IPS-18c (cell line): ENCODE data around the gene RAP1GAP.
"Not testable (repeated sequence)": the region's sequence is repeated elsewhere in the genome, so short reads cannot be mapped to it uniquely, and the experiment has no call there.

Experiments used
- H3K4me3 ChIP-seq: 2 replicates; pipeline ENCODE4 v1.7.0; 2013; ENCODE audit warnings: low read depth, mild to moderate bottlenecking, low read length, moderate library complexity; ENCODE audit not compliant: insufficient read depth
- H3K9me3 ChIP-seq: one replicate; pipeline ENCODE4 v1.6.1; 2013; ENCODE audit warnings: mild to moderate bottlenecking, low read length, moderate library complexity; ENCODE audit not compliant: control insufficient read depth, insufficient read depth

Gene RAP1GAP

DNA sequence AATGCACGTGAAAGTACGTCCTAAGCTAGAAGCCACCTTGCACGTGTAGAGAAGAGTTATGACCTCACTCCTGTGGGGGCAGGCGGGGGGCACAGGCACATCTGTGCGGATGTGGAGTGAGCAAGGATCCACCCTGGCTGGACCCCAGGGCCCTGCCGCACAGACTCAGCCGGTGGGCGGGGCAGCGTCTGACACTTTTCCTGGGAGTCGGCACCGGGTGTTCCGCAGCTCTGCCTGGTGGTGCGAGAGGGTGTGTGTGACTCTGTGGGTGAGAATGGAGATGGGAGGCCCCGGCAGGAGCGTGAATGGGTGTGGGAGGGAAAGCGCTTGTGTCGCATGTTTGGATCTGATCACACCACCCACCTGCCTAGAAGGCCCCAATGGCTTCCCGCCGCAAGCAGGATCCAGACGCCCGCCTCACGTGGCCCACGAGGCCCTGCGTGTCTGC is 29.5 kb downstream of the RAP1GAP start:
- Histone ChIP-seq H3K9me3 (no peaks in the 10 kb centered on the region), H3K4me3 (no peak overlapping the region)

DNA sequence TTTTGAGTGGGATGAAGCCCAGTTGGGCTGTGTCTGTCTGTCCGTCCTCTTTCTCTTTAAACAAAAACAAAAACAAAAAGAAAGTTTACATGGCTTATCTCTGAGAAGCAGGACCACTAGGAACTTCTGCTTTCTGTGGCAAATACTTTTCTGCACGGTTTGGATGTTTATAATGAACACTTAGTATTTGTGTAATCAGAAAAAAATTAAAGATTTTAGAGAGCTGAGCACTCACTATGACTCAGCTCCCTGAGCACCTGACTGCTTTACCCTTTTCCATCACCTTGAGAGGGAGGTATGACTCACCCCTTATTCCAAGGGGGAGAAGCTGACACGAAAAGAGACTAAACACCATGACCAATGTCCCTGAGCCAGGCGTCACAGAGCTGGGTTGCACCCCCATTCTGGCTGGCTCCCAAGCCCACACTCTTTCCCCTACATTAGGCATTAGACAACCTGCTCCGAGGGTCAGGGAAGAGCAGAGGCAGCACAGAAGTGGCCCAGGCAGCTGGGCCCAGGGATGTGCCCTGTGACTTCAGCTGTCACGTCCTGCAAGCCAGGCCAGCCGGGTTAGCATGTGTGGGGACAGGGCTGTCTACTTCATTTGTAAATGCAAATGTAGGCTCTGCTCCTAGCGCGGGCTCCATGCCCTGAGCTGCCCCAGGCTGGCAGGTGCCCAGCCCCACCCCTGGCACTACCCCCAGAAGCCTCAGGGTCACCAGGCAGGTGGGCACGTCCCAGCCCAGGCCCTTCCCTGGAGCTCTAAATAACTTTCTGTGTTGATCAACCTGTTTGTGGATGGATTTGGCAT is 30.4 kb downstream of the RAP1GAP start:
- Histone ChIP-seq H3K4me3 (no peak overlapping the region), H3K9me3 (no peaks in the 10 kb centered on the region)

DNA sequence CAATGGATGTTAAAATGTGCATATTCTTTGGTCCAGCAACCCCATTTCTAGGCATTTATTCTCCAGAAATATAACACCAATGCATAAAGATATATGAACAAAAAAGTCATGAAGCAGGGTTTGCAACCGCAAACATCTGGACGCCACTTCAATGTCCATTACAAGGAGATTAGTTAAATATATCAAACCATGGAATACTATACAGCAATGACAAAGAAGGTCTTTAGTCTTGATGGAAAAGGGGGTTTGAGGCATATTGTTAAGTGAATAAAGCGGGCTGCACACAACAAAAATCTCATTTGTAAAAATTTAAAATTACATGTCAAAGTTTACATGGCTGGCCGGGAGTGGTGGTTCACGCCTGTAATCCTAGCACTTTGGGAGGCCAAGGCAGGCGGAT is 31.6 kb downstream of the RAP1GAP start:
- no peaks in the 10 kb centered on the region for H3K9me3 ChIP-seq
- H3K4me3 ChIP-seq: no peak overlapping the region

DNA sequence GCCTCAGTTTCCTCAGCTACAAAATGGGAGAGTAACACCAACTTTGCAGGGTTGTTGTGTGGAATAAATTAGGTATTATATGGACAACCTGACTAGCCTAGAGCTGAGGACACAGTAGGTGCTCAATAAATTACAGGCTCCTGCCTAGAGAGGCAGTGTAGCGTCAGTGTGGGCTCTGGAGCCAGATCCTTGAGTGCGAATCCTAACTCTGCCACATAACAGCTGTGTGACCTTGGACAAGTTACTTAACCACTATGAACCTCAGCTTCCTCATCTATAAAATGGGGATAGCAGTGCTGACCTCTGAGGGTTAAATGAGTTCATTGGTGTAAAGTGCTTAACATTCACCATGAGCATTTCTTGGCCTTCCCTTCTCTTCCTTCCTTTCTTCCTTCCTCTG is 33.1 kb downstream of the RAP1GAP start:
- H3K4me3 ChIP-seq: no peak overlapping the region
- H3K9me3 ChIP-seq: no peaks in the 10 kb centered on the region

DNA sequence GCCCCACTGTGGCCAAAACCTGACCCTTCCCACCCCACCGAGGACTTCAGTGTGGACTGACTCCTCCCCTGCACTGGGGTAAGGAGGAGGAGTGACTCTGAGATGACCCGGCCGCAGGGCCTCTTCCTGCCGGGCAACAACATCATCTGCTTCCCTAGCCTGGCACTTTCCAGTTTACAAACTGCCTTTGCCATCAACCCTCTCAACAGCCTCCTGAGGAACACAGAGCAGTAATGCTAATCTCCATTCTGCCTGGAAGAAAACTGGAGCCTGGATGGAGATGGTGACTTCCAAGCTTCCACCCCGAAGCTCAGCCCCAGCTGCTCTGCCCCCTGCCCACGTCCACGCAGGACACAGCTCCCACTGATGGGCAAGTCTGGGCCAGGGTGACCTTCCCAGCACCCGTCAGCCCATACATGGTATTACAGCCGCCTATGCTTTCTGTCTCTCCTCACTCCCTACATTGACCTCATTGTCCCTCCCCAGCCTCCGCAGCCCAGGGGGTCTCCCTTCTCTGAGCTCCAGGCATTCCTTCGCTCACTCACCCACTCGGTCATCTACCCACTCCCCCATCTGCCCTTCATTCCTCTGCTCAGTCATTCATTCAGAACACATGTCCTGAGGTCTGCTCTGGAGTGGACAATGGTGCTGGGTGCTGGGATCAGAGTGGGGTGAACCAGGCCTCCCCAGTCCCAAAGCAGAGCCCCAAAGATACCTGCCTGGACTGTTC is 34.2 kb downstream of the RAP1GAP start:
- Histone ChIP-seq H3K4me3 (no peak overlapping the region), H3K9me3 (no peaks in the 10 kb centered on the region)

DNA sequence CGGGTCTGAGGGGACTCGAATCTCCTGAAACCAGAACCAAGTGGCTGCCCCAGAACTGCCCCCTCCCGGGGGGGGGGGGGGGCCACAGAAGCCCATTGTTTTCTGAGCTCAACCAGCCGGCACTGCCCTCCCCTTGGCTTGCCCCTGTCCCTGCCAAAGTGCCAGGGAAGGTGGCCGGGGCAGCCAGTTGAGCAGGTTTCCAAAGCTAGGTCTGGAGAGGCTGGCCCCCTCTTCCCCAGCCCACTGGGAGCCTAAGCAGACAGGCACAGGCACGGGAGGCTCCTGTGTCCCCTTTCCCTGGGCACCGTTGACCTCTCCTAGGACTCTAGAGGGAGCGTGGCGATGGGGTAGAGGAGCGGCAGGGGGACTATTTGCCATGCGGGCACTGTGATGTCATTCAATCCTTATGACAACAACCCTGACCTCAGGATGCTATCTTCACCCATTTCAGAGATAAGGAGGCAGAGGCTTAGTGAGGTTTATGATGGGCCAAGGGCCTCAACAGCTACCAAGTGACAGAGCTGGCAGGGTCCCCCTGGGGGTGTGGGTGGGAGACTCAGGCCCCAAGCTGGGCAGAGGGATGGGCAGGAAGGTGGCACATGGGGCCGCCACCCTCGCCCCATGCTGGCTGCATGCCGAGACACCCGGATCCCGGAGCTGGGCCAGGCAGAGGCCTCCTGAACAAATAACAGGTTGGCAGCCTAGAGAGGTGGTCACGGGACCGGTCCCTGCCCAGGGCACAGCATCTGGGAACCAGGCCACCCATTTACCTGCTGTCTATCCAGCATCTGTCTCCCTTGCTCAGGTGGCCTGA is 35.0 kb downstream of the RAP1GAP start:
- Histone ChIP-seq H3K4me3 (no peak overlapping the region), H3K9me3 (no peaks in the 10 kb centered on the region)

DNA sequence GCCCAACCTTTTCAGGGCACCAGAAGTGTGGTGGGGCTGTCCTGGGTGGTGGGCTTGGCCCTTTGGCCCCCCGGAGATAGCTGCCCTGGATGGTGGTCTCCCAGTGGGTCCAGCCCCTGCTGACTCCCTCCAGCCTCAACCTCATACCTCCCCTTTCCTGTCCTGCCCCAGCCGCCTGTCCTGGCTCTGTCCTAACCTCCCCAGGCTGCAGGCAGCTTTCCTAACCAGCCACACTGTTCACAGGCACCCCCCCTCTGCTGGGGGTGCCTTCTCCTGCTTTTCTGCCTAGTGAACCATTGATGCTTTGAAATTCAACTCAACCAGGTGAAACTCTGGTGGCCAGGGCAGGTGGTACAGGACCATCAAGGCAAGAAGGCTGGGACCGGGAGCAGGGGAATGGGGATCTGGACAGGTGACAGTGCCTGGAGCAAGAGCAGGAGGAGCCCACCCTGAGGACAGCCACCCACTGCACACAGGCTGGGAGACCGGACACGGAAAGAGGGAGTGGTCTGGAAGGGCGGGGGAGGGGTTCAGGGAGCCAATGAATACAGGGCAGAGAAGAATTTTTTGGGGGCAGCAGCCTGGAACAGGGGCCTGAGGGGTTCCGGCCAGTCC is 35.9 kb downstream of the RAP1GAP start:
- Histone ChIP-seq H3K4me3 (no peak overlapping the region), H3K9me3 (no peaks in the 10 kb centered on the region)

DNA sequence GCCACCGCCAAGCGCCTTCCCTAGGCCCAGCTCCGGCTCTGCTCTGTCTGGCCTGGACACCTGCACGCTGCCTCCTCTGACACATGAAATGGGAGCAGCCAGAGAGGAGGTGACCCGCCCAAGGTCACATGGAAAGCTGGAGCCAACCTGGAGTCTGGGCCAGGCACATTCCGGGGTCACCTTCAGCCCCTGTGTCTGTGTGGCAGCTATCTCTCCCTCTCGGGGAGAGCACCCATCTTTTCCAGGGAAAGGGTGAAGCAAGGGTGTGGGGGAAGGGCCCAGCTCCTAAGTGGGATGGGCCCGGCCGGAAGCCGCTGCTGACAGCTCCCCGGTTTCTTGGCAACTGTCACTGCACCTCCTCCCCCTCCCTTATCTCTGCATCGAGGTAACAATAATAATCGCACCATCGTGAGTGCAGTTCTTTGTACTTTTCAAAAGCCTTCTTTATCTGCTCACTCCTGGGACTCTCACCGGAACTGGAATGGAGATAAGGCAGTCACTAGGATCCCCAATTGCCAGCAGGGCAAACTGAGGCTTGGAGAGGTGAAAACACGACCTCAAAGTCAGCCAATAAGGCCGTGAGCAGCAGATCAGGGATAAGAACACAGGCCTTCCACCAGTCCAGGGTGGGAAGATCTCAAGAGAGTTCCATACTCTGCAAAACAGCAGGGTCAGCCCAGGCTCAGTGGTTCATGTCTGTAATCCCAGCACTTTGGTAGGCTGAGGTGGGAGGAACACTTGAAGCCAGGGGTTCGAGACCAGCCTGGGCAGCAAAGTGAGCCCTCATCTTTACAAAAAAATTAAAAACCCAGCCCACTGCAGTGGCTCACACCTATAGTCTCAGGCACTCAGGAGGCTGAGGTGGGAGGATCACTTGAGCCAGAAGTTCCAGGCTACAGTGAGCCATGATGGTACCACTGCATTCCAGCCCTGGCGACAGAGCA is 36.9 kb downstream of the RAP1GAP start:
- Histone ChIP-seq H3K9me3 (no peaks in the 10 kb centered on the region), H3K4me3 (no peak overlapping the region)

DNA sequence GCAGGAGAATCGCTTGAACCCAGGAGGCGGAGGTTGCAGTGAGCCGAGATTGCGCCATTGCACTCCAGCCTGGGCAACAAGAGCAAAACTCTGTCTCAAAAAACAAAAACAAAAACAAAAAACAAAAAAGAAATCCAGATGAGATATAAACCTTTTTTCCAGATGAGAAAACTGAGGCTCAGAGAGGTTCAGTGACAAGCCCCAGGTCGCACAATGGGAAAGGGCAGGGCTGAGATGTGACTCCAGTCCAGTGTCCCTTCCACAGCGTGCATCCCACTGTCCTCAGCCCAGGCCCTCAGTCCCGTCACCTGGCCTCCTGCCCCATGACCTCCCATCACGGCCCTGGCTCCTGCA is 37.6 kb downstream of the RAP1GAP start:
- H3K9me3 ChIP-seq, H3K4me3 ChIP-seq: not testable (repeated sequence)

DNA sequence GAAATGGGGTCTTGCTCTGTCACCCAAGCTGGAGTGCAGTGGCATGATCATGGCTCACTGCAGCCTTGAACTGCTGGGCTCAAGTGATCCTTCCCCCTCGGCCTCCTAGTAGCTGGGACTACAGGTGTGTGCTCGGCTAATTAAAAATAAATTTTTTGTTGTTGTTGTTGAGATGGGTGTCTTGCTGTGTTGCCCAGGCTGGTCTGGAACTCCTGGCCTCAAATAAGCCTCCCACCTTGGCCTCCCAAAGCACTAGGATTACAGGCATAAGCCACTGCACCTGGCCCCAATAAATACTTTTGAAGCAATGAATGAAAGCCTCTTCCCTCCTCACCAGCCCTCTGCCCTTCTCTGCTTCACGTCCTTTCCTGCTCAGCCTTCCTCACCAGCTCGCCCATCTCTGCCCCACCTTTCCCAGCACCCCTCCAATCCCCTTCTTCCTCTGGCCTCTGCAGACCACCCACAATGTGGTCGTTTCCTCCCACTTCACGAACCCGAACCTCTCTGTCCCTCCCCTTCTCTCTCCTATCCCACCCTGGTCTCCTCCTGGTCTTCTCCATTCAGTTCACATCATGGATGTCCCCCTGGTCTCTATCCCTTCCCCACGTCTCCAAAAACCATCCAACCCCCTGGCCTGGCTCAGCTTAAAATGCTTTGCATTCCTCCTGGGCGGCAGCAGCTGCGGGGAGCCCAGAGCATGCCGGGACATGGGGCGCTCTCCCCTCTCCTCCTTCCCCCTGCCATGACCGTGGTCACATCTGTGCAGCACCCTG is 38.4 kb downstream of the RAP1GAP start:
- Histone ChIP-seq H3K9me3 (no peaks in the 10 kb centered on the region), H3K4me3 (no peak overlapping the region)

DNA sequence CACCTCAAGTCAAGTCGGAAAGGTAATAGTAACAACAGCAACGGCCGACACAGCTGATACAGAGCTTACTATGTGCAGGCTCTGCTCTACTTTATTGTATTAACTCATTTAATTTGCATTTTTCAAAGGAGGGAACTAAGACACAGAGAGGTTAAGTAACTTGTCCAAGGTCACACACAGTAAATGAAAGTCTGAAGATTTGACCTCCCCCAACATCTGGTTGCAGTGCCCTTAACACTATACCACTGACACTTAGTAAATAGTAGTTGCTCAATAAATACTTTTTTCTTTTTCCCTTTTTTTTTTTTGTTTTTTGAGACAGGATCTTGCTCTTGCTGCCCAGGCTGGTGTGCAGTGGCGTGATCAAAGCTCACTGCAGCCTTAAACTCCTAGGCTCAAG is 39.2 kb downstream of the RAP1GAP start:
- no peak overlapping the region for H3K4me3 ChIP-seq

DNA sequence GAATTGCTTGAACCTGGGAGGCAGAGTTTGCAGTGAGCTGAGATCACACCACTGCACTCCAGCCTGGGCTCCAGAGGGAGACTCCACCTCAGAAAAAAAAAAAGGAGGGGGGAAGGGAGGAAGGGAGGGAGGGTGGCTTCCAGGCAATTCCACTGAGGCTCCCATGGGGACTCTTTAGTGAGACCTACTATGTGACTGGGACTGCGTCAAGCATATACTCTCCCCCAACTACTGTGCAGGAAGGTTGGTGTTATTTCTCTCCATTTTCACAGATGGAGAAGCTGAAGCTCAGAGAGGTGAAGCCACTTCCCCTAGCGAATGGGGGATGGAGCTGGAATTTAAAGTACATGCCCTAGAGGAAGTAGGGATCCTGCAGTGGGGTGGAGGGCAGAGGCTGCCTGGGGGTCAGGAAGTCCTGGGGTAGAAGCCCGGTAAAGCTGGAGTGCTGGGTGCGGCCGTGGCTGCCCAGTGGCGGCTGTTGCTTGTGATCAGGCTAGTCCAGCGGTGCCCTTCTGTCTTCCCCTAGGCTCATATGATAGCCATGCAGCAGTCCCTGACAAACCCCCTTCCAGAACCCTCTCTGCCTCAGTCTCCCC is 40.3 kb downstream of the RAP1GAP start:
- no peak overlapping the region for H3K4me3 ChIP-seq
- H3K9me3 ChIP-seq: no peaks in the 10 kb centered on the region

More for the DNA sequence above, 39.2 kb downstream of the RAP1GAP start:
- no peaks in the 10 kb centered on the region for H3K9me3 ChIP-seq

DNA sequence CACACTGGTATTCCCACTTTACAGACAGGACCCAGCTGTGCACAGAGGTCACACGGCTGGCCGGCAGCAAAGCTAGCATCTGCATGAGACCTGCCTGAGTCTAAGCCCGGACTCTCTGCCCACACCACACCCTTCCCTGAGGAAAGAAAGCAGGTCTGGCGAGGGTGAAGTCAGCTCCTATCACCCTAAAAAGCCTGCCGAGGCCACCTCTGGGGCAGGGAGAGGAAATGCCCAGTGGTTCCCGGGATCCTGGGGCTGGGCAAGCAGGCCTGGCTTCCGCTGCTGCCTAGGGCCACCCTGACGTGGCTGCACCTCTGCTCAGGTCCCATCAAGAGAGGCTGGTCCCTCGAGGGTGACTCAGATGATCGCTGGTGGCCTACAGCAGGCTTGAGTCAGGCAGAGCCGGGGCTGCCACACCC is 42.2 kb downstream of the RAP1GAP start:
- no peak overlapping the region for H3K4me3 ChIP-seq
- H3K9me3 ChIP-seq: no peaks in the 10 kb centered on the region

DNA sequence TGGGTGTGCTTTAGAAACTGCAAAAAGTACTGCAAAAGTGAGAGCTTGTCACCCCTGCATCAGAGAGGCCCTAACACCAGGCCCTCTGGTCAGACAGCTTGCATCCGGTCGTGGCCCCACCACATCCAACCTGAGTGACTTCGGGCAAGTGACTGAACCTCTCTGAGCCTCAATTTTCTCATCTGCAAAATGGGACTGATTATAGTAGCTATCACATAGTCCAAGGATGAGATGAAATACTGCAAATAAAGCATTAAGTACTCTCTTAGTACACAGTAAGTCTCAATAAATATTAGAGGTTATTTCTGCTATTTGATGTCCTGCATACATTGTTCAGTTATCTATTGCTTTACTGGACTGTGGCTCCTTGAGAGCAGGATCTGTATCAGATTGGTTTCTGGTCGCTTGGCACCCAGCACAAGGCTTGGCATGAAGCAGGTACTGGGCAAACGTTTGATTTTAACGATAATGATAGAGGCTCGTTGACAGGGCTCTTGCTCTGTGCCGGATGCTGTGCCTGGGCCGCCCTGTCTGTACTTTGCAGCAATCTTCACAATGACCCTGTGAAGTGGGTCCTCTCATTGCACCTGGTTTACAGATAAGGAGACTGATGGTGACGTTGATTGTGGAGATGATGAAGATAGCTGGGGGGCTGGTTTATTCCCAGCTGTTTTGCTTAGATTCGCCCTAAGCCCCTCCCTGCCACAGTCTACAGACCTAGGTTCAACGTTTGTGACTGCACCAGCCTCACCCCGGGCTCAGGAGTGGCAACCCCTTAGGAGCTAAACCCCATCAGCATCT is 43.6 kb downstream of the RAP1GAP start:
- H3K4me3 ChIP-seq: no peak overlapping the region
- no peaks in the 10 kb centered on the region for H3K9me3 ChIP-seq
